Thoracic aorta (tissue), 2 donors: ENCODE results near the gene DYRK3. TPM values are rescaled to one million over a fixed set of nuclear protein-coding genes. Genes with fewer than 3 reads are reported as not detected.

Experiments
- ATAC-seq: fragments of 150-250 bp; one replicate; pipeline ENCODE4 v1.8.0; 2017; ENCODE audit warnings: low read depth; ENCODE audit not compliant: insufficient number of reproducible peaks, low FRiP score
- DNase-seq: peaks from one replicate; pipeline ENCODE4 v3.0.0-alpha.2; 2020; ENCODE audit warnings: low spot score
- H3K27ac ChIP-seq, 2 donors: fragments of 200-600 bp; sonication (generic); 1 replicate in 1 of 2; 2 replicates in 1 of 2; pipeline ENCODE4 v1.5.1; 2016; ENCODE audit warnings: mild to moderate bottlenecking in 2 of 2, moderate library complexity in 2 of 2
- H3K27me3 ChIP-seq: fragments of 200-600 bp; sonication (generic); replicated peaks from 2 replicates; pipeline ENCODE4 v1.6.0; 2016; ENCODE audit warnings: mild to moderate bottlenecking; ENCODE audit not compliant: insufficient read depth
- H3K36me3 ChIP-seq: fragments of 200-600 bp; sonication (generic); one replicate; pipeline ENCODE4 v1.5.1; 2016
- H3K4me1 ChIP-seq, 2 donors: fragments of 200-600 bp; sonication (generic); 1 replicate in 1 of 2; 2 replicates in 1 of 2; pipeline versions ENCODE4 v1.5.1 to v1.6.0; 2016; ENCODE audit warnings: low read depth in 2 of 2, mild to moderate bottlenecking in 1 of 2; ENCODE audit not compliant: control insufficient read depth in 1 of 2
- H3K4me3 ChIP-seq: fragments of 200-600 bp; sonication (generic); 2 replicates; pipeline ENCODE4 v1.5.1; 2016; ENCODE audit warnings: mild to moderate bottlenecking
- H3K9me3 ChIP-seq: fragments of 200-600 bp; sonication (generic); 2 replicates; pipeline ENCODE4 v1.5.1; 2016
- total RNA-seq, 2 donors: library from RNA; depleted of rRNA; stranded (reverse); fragments of >200 nt; gene quantifications; one replicate each; pipeline versions ENCODE4 v1.1.0 to v1.2.3, GENCODE V29; 2016
- TF ChIP-seq, protein P1 (sequence below): fragments of 200-600 bp; sonication (generic); IDR thresholded peaks from one replicate; pipeline ENCODE4 v1.5.1; 2019; ENCODE audit warnings: antibody characterized with exemption

DYRK3 gene
- total RNA-seq, 2 donors from 2014 or later = 6.8 to 11.9 TPM

GRCh38 chr1:206679738-206680211 lies 44.4 kb downstream of the DYRK3 start:
- no peak for DNase-seq
- no peak overlapping the region for H3K4me3 ChIP-seq
- peaks cover 9 to 19% of the 10 kb centered on the region in 2 donors for H3K4me1 ChIP-seq
- no peaks in the 10 kb centered on the region for H3K36me3 ChIP-seq
- H3K27ac ChIP-seq = no peak overlapping the region
- no peaks in the 10 kb centered on the region for H3K9me3 ChIP-seq
- ATAC-seq = no peak
- no peaks in the 10 kb centered on the region for H3K27me3 ChIP-seq
- TF ChIP-seq, protein P1, sequence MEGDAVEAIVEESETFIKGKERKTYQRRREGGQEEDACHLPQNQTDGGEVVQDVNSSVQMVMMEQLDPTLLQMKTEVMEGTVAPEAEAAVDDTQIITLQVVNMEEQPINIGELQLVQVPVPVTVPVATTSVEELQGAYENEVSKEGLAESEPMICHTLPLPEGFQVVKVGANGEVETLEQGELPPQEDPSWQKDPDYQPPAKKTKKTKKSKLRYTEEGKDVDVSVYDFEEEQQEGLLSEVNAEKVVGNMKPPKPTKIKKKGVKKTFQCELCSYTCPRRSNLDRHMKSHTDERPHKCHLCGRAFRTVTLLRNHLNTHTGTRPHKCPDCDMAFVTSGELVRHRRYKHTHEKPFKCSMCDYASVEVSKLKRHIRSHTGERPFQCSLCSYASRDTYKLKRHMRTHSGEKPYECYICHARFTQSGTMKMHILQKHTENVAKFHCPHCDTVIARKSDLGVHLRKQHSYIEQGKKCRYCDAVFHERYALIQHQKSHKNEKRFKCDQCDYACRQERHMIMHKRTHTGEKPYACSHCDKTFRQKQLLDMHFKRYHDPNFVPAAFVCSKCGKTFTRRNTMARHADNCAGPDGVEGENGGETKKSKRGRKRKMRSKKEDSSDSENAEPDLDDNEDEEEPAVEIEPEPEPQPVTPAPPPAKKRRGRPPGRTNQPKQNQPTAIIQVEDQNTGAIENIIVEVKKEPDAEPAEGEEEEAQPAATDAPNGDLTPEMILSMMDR = no peak

GRCh38 chr1:206680279-206680678 lies 44.9 kb downstream of the DYRK3 start:
- H3K27ac ChIP-seq = no peak overlapping the region
- peaks cover 4 to 14% of the 10 kb centered on the region in 2 donors for H3K4me1 ChIP-seq
- DNase-seq (no peak), ATAC-seq (no peak)
- H3K9me3 ChIP-seq = no peaks in the 10 kb centered on the region
- TF ChIP-seq, protein P1 = no peak
- no peaks in the 10 kb centered on the region for H3K36me3 ChIP-seq
- H3K27me3 ChIP-seq = no peaks in the 10 kb centered on the region
- no peak overlapping the region for H3K4me3 ChIP-seq

DNA sequence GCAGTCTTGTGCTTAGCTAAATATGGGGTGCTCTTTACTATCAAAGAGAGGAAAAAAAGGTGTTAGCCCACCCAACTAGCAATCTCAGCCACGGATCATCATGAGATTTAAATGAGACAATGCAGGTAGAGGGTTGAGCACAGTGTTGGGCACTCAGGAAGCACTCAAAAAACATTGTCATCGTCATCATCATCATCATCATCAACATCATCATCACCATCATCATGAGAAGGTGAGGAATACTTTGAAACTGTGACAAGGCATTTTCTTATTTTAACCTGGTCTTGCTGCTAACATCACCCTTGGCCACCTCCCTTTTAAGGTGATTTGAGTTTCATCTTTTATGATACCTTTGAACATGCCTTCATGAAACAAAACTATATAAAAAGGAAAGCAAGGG lies 46.0 kb downstream of the DYRK3 start:
- Histone ChIP-seq H3K9me3 (no peaks in the 10 kb centered on the region), H3K4me1 (peaks cover 0 to 9% of the 10 kb centered on the region in 2 donors), H3K27me3 (no peaks in the 10 kb centered on the region), H3K27ac (no peak overlapping the region), H3K36me3 (no peaks in the 10 kb centered on the region), H3K4me3 (no peak overlapping the region)
- DNase-seq (no peak), ATAC-seq (no peak)
- TF ChIP-seq, protein P1 = no peak

- Histone ChIP-seq H3K9me3 (no peaks in the 10 kb centered on the region), H3K4me3 (no peak overlapping the region), H3K4me1 (peaks cover 5 to 16% of the 10 kb centered on the region in 2 donors), H3K27ac (no peak overlapping the region), H3K27me3 (no peaks in the 10 kb centered on the region), H3K36me3 (no peaks in the 10 kb centered on the region)
- TF ChIP-seq, protein P1 = no peak
- ATAC-seq = no peak
- no peak for DNase-seq
Observed at GRCh38 chr1:206682111-206682510, 46.8 kb downstream of the DYRK3 start.

- DNase-seq (no peak), ATAC-seq (no peak)
- Histone ChIP-seq H3K4me3 (no peak overlapping the region), H3K4me1 (peaks cover 17 to 28% of the 10 kb centered on the region in 2 donors), H3K27ac (no peak overlapping the region), H3K27me3 (no peaks in the 10 kb centered on the region), H3K9me3 (no peaks in the 10 kb centered on the region), H3K36me3 (no peaks in the 10 kb centered on the region)
- TF ChIP-seq, protein P1 = no peak
Observed at GRCh38 chr1:206683313-206683712, 48.0 kb downstream of the DYRK3 start.
